HepG2 (cell line): ENCODE results near the gene RABEP1. TPM values are rescaled to one million over a fixed set of nuclear protein-coding genes. Genes with fewer than 3 reads are reported as not detected.

ENCODE experiments used
- ATAC-seq: fragments of 200-7000 bp; cut with Tn5 transposase; 3 replicates; pipeline ENCODE4 v1.9.1; 2020; ENCODE audit warnings: mild to moderate bottlenecking, moderate library complexity
- BruUV-seq: library from RNA; stranded (reverse); fragments of 400-500 nt; replicated peaks from 2 replicates; lab custom pipeline; 2021; lab: Mats Ljungman, UMichigan
- CTCF ChIA-PET: fragments of 300-600 bp; formaldehyde crosslinking; extraction: SDS; loops from one replicate; lab custom pipeline; 2021; ENCODE audit warnings: low total read pairs, inconsistent platforms, low intra/inter-chr PET ratio; lab: Yijun Ruan, JAX
- POLR2A ChIA-PET: fragments of 350-600 bp; sonication (Branson Sonifier 250); formaldehyde crosslinking; loops from one replicate; lab custom pipeline; 2020; ENCODE audit warnings: antibody characterized with exemption, inconsistent platforms; lab: Yijun Ruan, JAX
- DNase-seq: peaks from one replicate; pipeline ENCODE4 v3.0.0-alpha.2; 2015; ENCODE audit warnings: low spot score
- FAIRE-seq: peaks from 3 replicates; lab custom pipeline; 2011; peaks lifted over from hg19 to GRCh38; lab: Jason Lieb, UNC
- H2AFZ ChIP-seq: one replicate; pipeline ENCODE4 v1.6.1; 2011; ENCODE audit warnings: low read length, inconsistent platforms
- H3K27ac ChIP-seq: fragments of 300-600 bp; 3 replicates; pipeline ENCODE4 v1.8.0; 2011; ENCODE audit warnings: mixed run types, mild to moderate bottlenecking, mixed read lengths, low read length, inconsistent platforms; ENCODE audit not compliant: insufficient read depth; ENCODE audit errors: extremely low read length
- H3K27me3 ChIP-seq, 2 experiments: fragments of 200-600 bp in 1 of 2; 2 replicates in 1 of 2; 3 replicates in 1 of 2; pipeline versions ENCODE4 v1.6.0 to v1.8.0; 2011; ENCODE audit warnings: low read length in 2 of 2, mild to moderate bottlenecking in 2 of 2, moderate library complexity in 2 of 2, inconsistent platforms in 1 of 2; ENCODE audit not compliant: insufficient read depth in 2 of 2, control insufficient read depth in 1 of 2
- H3K36me3 ChIP-seq, 2 experiments: fragments of 200-600 bp in 1 of 2; replicated peaks in 1 of 2; 2 replicates in 1 of 2; 3 replicates in 1 of 2; pipeline versions ENCODE4 v1.5.1 to v1.8.0; 2011; ENCODE audit warnings: low read length in 2 of 2, inconsistent platforms in 1 of 2; ENCODE audit not compliant: insufficient read depth in 2 of 2, control insufficient read depth in 1 of 2
- H3K4me1 ChIP-seq: 2 replicates; pipeline ENCODE4 v1.5.1; 2012; ENCODE audit warnings: low read length, inconsistent platforms; ENCODE audit not compliant: insufficient read depth
- H3K4me2 ChIP-seq: 2 replicates; pipeline ENCODE4 v1.6.0; 2011; ENCODE audit warnings: low read depth, low read length, inconsistent platforms
- H3K4me3 ChIP-seq, 3 experiments: fragments of 200-600 bp in 1 of 3; sonication (generic), shearing (Covaris generic) in 1 of 3; replicated peaks in 1 of 3; 2 replicates each; pipeline ENCODE4 v1.5.1; 2011 to 2016; ENCODE audit warnings: low read length in 3 of 3, inconsistent platforms in 2 of 3, low read depth in 2 of 3, mild to moderate bottlenecking in 2 of 3, control low read depth in 1 of 3, mixed read lengths in 1 of 3; ENCODE audit not compliant: insufficient read depth in 1 of 3
- H3K79me2 ChIP-seq: one replicate; pipeline ENCODE4 v1.6.1; 2011; ENCODE audit warnings: low read length, inconsistent platforms; ENCODE audit not compliant: insufficient read depth
- H3K9ac ChIP-seq: 2 replicates; pipeline ENCODE4 v1.6.0; 2011; ENCODE audit warnings: mild to moderate bottlenecking, low read depth, low read length, inconsistent platforms; ENCODE audit not compliant: insufficient read depth
- H3K9me3 ChIP-seq: 2 replicates; pipeline ENCODE4 v1.5.1; 2012; ENCODE audit warnings: mild to moderate bottlenecking, low read length
- H4K20me1 ChIP-seq: 2 replicates; pipeline ENCODE4 v1.6.0; 2011; ENCODE audit warnings: inconsistent platforms, mild to moderate bottlenecking, low read length, moderate library complexity; ENCODE audit not compliant: insufficient read depth
- AHDC1 ChIP-seq: sonication (generic); formaldehyde crosslinking; IDR thresholded peaks from 2 replicates; pipeline ENCODE4 v1.5.1; 2020; ENCODE audit warnings: mild to moderate bottlenecking, missing genetic modification reagents, borderline replicate concordance
- CBX2 ChIP-seq, 2 experiments: fragments of 200-600 bp in 1 of 2; sonication (generic); formaldehyde crosslinking in 1 of 2; IDR thresholded peaks; 2 replicates each; pipeline versions ENCODE4 v1.7.0 to v1.8.1; 2018 to 2022; ENCODE audit warnings: low read depth in 2 of 2, low read length in 1 of 2, mild to moderate bottlenecking in 1 of 2, missing genetic modification reagents in 1 of 2
- JUNB ChIP-seq: sonication (generic); formaldehyde crosslinking; IDR thresholded peaks from 2 replicates; pipeline ENCODE4 v1.8.0; 2022; ENCODE audit warnings: missing genetic modification reagents, mild to moderate bottlenecking, borderline replicate concordance
- MIER2 ChIP-seq: IDR thresholded peaks from 2 replicates; pipeline ENCODE4 v1.6.1; 2016; ENCODE audit warnings: missing biosample characterization, missing genetic modification reagents
- PLRG1 ChIP-seq: fragments of 450-650 bp; conservative IDR thresholded peaks from 2 replicates; pipeline ENCODE4 v1.6.1; 2016
- SPEN ChIP-seq: sonication (generic); formaldehyde crosslinking; IDR thresholded peaks from 2 replicates; pipeline ENCODE4 v1.5.1; 2020; ENCODE audit warnings: low read depth, mild to moderate bottlenecking, missing genetic modification reagents
- ZFP62 ChIP-seq: sonication (generic); formaldehyde crosslinking; IDR thresholded peaks from 2 replicates; pipeline ENCODE4 v1.4.0; 2020; ENCODE audit warnings: missing genetic modification reagents
- ZFYVE20 ChIP-seq: sonication (generic); formaldehyde crosslinking; IDR thresholded peaks from 2 replicates; pipeline ENCODE4 v1.8.0; 2023; ENCODE audit warnings: low read depth, mild to moderate bottlenecking, moderate library complexity, missing genetic modification reagents, borderline replicate concordance
- ZNF768 ChIP-seq: sonication (generic); formaldehyde crosslinking; IDR thresholded peaks from 2 replicates; pipeline ENCODE4 v1.4.0; 2020; ENCODE audit warnings: missing genetic modification reagents
- ZNF83 ChIP-seq: sonication (generic); formaldehyde crosslinking; IDR thresholded peaks from 2 replicates; pipeline ENCODE4 v1.4.0; 2020; ENCODE audit warnings: missing genetic modification reagents, mild to moderate bottlenecking, borderline replicate concordance
- WGBS: methylation state at CpG from one replicate; pipeline ENCODE4 v1.1.6; 2017; ENCODE audit warnings: low lambda C conversion rate; 5-methylcytosine and 5-hydroxymethylcytosine counted together
- in situ Hi-C: cut with HindIII; loops from 2 replicates; pipeline ENCODE4 v1.10.0; 2017; ENCODE audit warnings: low pct_unique_long_range_greater_than_20kb; ENCODE audit not compliant: extremely low pct_ligation_motif_present
- intact Hi-C: fragments of 100-400 bp; cut with micrococcal nuclease; formaldehyde crosslinking; loops from one replicate; pipeline ENCODE4 v1.10.0; 2022; ENCODE audit not compliant: unreplicated experiment
- polyA plus RNA-seq, 8 experiments: library from polyadenylated mRNA; depleted of rRNA in 3 of 8; stranded (reverse) in 7 of 8; unstranded in 1 of 8; fragments of >200 nt; fragmentation: Illumina TruSeq in 4 of 8; extraction: Trizol in 4 of 8; gene quantifications; 2 replicates each; pipeline versions ENCODE4 v1.2.1 to v1.2.3, GENCODE V29; 2011 to 2016; ENCODE audit warnings: low read depth in 4 of 8, missing spikeins in 1 of 8, mixed read lengths in 1 of 8; ENCODE audit not compliant: insufficient read depth in 1 of 8
- total RNA-seq, 5 experiments: library from RNA; depleted of rRNA; stranded (reverse); fragments of >200 nt; fragmentation: Illumina TruSeq; extraction: Trizol; gene quantifications; 2 replicates each; pipeline ENCODE4 v1.2.3, GENCODE V29; 2016; ENCODE audit warnings: low read depth in 1 of 5

RABEP1 gene
- total and polyA plus RNA-seq, 2 of the 13 experiments (the other 11 are each of a cell fraction or from before 2014, with no cell fraction given) = 13.7 to 41.5 TPM

GRCh38 chr17:5264893-5265292, 17.2 kb upstream of the RABEP1 start (continued):
- TF ChIP-seq SPEN (CRISPR knock-in tag) = no peak

- Histone ChIP-seq H3K27me3 (no peaks in the 10 kb centered on the region; a peak in 1 of 5 replicates), H4K20me1 (no peaks in the 10 kb centered on the region; the same call in 1 of the 2 replicates), H3K4me2 (no peak overlapping the region), H3K9ac (no peak overlapping the region), H2AFZ (no peak overlapping the region), H3K4me3 (no peak overlapping the region), H3K9me3 (no peaks in the 10 kb centered on the region), H3K79me2 (no peaks in the 10 kb centered on the region), H3K27ac (no peak overlapping the region), H3K4me1 (peaks cover 13% of the 10 kb centered on the region), H3K36me3 (no peaks in the 10 kb centered on the region)
- in situ Hi-C loops = no loop called here
- WGBS = 48% methylated on average over 4 of the region's 4 CpGs
- POLR2A ChIA-PET = interaction anchor here (1.9 kb wide), 1 partner anchor 13 kb away, joined by 4 read pairs; the partner anchor contains the start of gene RABEP1
- CTCF ChIA-PET = no interaction called here
- ATAC-seq (no peak), DNase-seq (no peak), FAIRE-seq (no peak)
- intact Hi-C loops = no loop called here
- TF ChIP-seq MIER2 (CRISPR knock-in tag) = no peak
- TF ChIP-seq, all 625 proteins: peak for 0
- no TSS peak for BruUV-seq
These were observed 12.7 kb upstream of the RABEP1 start for GRCh38 chr17:5269241-5269960.

- Histone ChIP-seq H3K36me3 (no peaks in the 10 kb centered on the region), H3K27me3 (no peaks in the 10 kb centered on the region; a peak in 1 of 5 replicates), H3K79me2 (no peaks in the 10 kb centered on the region), H4K20me1 (no peaks in the 10 kb centered on the region), H3K4me2 (no peak overlapping the region), H2AFZ (no peak overlapping the region), H3K4me3 (no peak overlapping the region), H3K4me1 (peaks cover 7% of the 10 kb centered on the region), H3K9ac (no peak overlapping the region), H3K27ac (no peak overlapping the region), H3K9me3 (no peaks in the 10 kb centered on the region)
- FAIRE-seq (no peak), ATAC-seq (no peak), DNase-seq (no peak)
- ChIA-PET CTCF (no interaction called here), POLR2A (interaction anchor here (0.6 kb wide), 1 partner anchor 30 kb away, joined by 3 read pairs; no protein-coding TSS in a partner anchor)
- 90% methylated on average over 6 of the region's 6 CpGs for WGBS
- no TSS peak for BruUV-seq
- in situ Hi-C loops = no loop called here
- intact Hi-C loops = no loop called here
- no peak for TF ChIP-seq JUNB (CRISPR knock-in tag)
- TF ChIP-seq PLRG1 = no peak
- no peak for TF ChIP-seq ZNF83 (CRISPR knock-in tag)
- TF ChIP-seq AHDC1 (CRISPR knock-in tag) = no peak
- no peak for TF ChIP-seq ZNF768
- TF ChIP-seq CBX2 (IDR thresholded peaks at IDR 0.05; ENCODE audit: low read depth, low read length) = no peak
- no peak for TF ChIP-seq CBX2 (CRISPR knock-in tag; IDR thresholded peaks at IDR 0.05; ENCODE audit: low read depth)
- TF ChIP-seq ZFP62 = no peak
- TF ChIP-seq ZFYVE20 = no peak
These were observed 9.8 kb upstream of the RABEP1 start for GRCh38 chr17:5272322-5272721.
